Choroid plexus epithelial cell (primary cell): ENCODE data around the gene NOS3.

Experiments
- DNase-seq: peaks from one replicate; pipeline ENCODE4 v3.0.0-alpha.2; 2010; ENCODE audit warnings: low read depth
- H3K4me3 ChIP-seq: 2 replicates; pipeline ENCODE4 v1.5.1; 2011; ENCODE audit warnings: low read depth, mild to moderate bottlenecking, control low read depth, low read length, moderate library complexity
- CTCF ChIP-seq: conservative IDR thresholded peaks from 2 replicates; pipeline ENCODE4 v1.5.1; 2011; ENCODE audit warnings: low read depth, mild to moderate bottlenecking, control low read depth, inconsistent platforms, low read length, moderate library complexity

The NOS3 gene

GRCh38 chr7:150945171-150945852 lies 45.5 kb upstream of the NOS3 start:
- no peak for DNase-seq
- TF ChIP-seq CTCF = no peak
- no peak overlapping the region for H3K4me3 ChIP-seq

DNA sequence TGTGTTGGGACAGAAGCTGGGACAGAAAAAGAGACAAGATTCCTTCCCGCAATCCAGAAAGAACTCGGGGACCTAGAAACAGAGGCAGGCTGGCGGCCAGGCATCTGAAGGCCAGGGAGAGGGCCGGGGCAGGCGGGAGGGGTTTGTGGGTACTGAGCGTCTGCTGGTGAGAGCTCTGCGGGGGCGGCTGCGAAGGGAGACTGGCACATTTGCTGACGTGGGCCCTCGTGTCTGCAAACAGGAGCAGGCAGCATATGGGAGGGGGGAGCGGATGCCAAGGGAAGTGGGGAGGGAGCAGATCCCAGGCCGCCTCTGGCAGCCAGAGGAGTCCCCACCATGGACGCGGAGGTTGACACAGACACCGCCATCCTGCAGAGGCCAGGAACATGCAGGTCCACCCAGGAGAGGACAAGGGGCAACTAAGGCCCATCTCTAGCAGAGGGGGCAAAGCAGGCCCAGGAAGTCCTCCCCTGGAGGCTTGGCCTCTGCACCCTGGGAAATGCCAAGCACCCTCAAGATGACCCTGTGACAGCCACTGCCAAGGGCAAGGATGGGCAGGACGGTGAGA lies 44.9 kb upstream of the NOS3 start:
- no peak overlapping the region for H3K4me3 ChIP-seq
- no peak for DNase-seq
- no peak for TF ChIP-seq CTCF

DNA sequence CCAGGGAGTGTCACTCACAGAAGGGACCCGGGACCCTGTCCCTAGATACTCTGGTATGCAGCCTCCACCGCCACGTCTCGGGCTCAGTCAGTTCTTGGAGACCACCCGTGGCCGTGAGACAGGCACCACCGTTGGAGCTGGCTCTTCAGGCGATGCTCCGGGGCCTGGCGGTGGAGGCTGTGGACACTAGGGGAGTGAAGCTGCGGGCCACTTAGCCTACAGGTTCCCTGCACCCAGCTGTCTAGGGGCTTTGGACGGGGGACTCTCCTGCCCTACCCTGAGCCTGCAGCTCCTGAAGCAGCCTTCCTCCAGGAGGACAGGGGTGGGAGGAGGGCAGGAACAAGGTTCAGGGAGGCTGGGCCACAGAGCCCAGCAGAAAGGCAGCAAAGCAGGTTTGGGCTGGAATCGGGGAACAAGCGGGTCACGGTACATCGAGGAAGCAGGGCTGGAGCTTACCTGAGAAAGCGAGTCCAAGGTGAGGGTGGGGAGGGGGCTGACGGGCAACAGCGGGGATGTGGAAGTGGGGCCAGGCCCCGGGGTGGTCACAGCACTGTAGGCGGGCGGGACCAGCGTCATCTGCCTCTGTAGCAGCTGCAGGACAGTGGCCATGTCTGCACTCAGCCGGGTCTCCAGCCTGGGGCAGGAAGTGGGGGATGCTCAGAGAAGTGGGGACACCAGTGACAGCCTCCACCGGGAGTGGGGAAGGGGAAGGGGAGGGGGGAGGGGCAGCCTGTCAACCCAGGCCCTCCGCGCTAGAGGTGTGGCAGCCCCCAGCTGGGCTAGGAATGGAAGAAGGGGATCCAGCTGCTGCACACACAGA lies 44.2 kb upstream of the NOS3 start:
- DNase-seq = no peak
- TF ChIP-seq CTCF = no peak
- H3K4me3 ChIP-seq = no peak overlapping the region

DNA sequence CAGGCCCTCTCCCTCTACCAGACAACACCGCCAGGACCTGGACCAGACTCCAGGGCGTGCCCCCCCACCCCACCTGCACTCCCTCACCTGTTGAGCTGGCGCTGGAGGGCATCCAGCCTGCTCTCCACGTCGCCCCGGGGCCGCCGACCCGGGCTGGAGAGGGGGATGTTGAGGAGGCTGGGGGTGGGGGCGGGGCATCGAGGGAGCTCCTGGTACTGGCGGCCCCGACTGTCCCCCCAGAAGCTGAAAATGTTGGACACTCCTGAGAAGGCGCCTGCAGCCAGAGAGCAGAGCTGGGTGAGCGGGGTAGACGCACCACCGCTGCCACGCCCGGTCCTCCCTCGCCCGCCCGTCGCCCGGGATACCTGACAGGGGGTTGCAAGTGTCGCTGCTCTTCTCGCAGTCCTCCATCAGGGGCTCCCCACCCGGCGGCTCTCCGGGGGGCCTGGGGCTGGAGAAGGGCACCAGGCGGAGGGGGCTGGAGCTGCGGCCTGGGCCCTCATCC lies 43.5 kb upstream of the NOS3 start:
- no peak for TF ChIP-seq CTCF
- no peak for DNase-seq
- no peak overlapping the region for H3K4me3 ChIP-seq

DNA sequence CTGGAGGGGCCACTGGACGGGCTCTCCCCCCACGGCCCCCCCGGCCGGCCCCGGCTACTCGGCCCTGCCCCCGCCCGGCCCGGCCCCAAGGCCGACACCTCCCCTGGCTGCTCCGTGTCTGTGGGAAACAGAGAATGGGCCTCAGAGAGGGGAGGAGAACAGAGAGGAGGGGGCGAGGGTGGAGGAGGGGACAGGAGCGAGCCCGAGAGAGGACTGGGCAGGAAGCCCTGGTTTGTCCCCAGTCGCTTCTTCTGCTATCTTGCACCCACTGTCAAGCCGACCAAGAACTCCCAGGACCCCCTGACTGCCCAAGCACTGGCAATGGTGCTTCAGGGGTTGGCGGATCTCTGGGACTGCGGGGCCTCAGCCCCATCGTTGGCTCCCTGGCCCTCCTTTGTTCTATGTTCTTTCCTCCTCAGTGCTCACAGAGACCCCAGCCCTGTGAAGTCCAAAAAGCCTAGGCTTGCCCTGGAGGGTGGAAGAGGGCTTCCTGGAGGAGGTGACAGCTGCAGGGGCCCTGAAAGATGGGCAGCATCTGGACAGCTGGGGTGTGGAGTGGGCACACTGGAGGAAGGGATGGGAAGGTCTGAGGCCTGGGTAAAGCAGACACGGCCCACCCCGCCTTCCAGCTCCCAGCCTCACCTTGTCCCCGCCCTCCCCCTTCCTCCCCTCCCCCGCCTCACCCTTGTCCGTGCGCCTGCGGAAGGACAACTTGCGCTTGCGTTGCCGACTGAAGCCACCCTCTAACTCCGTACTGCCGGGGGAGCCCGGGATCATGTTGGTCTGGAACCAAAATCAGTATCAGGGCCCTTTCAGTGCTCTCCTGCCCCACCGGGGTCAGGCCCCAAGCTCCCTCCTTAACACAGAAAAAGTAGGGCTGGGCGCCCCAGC lies 42.8 kb upstream of the NOS3 start:
- no peak for TF ChIP-seq CTCF
- DNase-seq = no peak
- H3K4me3 ChIP-seq = no peak overlapping the region

GRCh38 chr7:150948791-150949251 lies 42.0 kb upstream of the NOS3 start:
- no peak overlapping the region for H3K4me3 ChIP-seq
- no peak for DNase-seq
- no peak for TF ChIP-seq CTCF
